Kidney (tissue), 14 donors: ENCODE data around the gene PTGIS. TPM values are rescaled to one million over a fixed set of nuclear protein-coding genes. Genes with fewer than 3 reads are reported as not detected.

Source experiments
- DNase-seq, 5 donors: peaks; one replicate each; pipeline ENCODE4 v3.0.0-alpha.2; 2013 to 2020
- FAIRE-seq: peaks from 2 replicates; lab custom pipeline; 2012; peaks lifted over from hg19 to GRCh38; lab: Jason Lieb, UNC
- H3K27ac ChIP-seq, 2 donors: one replicate each; pipeline ENCODE4 v1.7.0; 2013; ENCODE audit warnings: low read depth in 2 of 2, low read length in 2 of 2, inconsistent platforms in 1 of 2
- H3K27me3 ChIP-seq: one replicate; pipeline ENCODE4 v1.7.1; 2013; ENCODE audit warnings: low read length, inconsistent platforms; ENCODE audit not compliant: control insufficient read depth, insufficient read depth
- H3K36me3 ChIP-seq, 3 donors: one replicate each; pipeline versions ENCODE4 v1.7.0 to v1.7.1; 2013; ENCODE audit warnings: low read length in 3 of 3, control low read depth in 1 of 3, inconsistent platforms in 1 of 3; ENCODE audit not compliant: insufficient read depth in 3 of 3, control insufficient read depth in 2 of 3
- H3K4me1 ChIP-seq, 3 donors: one replicate each; pipeline versions ENCODE4 v1.7.0 to v1.7.1; 2013; ENCODE audit warnings: low read length in 3 of 3, inconsistent platforms in 1 of 3, low read depth in 1 of 3; ENCODE audit not compliant: control insufficient read depth in 2 of 3, insufficient read depth in 2 of 3
- H3K4me3 ChIP-seq, 3 donors: one replicate each; pipeline versions ENCODE4 v1.7.0 to v1.8.1; 2013; ENCODE audit warnings: low read length in 3 of 3, control low read depth in 1 of 3, inconsistent platforms in 1 of 3
- H3K9ac ChIP-seq, 3 donors: one replicate each; pipeline versions ENCODE4 v1.7.0 to v1.7.1; 2013; ENCODE audit warnings: low read length in 3 of 3, control low read depth in 1 of 3, inconsistent platforms in 1 of 3
- H3K9me3 ChIP-seq, 3 donors: one replicate each; pipeline versions ENCODE4 v1.7.0 to v1.7.1; 2013; ENCODE audit warnings: low read length in 3 of 3, control low read depth in 1 of 3, inconsistent platforms in 1 of 3; ENCODE audit not compliant: control insufficient read depth in 2 of 3, insufficient read depth in 1 of 3
- intact Hi-C: fragments of 100-400 bp; cut with DNase I; formaldehyde crosslinking; loops from one replicate; pipeline ENCODE4 v1.11.1; 2022
- polyA plus RNA-seq: library from polyadenylated mRNA; stranded (reverse); fragments of 350-450 nt; fragmentation: Illumina TruSeq; extraction: RNeasy Lipid Tissue Mini Kit (QIAGEN cat#74804); gene quantifications from one replicate; pipeline ENCODE4 v1.2.3, GENCODE V29; 2014; ENCODE audit warnings: low read depth, low replicate concordance; ENCODE audit not compliant: insufficient read depth
- total RNA-seq: library from RNA; stranded (reverse); fragmentation: NEBNext Ultra II Directional; extraction: Animal tissue kit (Norgen Biotek cat#: 25700); gene quantifications from one replicate; pipeline ENCODE4 v1.2.1, GENCODE V29; 2021
- TF ChIP-seq, protein P1 (sequence below): IDR thresholded peaks from 3 replicates; pipeline ENCODE4 v1.5.1; 2012; ENCODE audit warnings: mild to moderate bottlenecking, moderate library complexity, borderline replicate concordance; ENCODE audit not compliant: insufficient read depth; ENCODE audit errors: extremely low read depth
- donor health status: control.
- donor health status: control.
- donor health status: control.
- donor health status: control.
- donor health status: control.
- donor health status: DM: yes; HTN: yes; CAD: no.
- donor health status: Normal renal cell carcinoma (clear cell type).

PTGIS gene
- total and polyA plus RNA-seq, 2 donors from 2014 or later = 3.1 to 24.1 TPM

DNA sequence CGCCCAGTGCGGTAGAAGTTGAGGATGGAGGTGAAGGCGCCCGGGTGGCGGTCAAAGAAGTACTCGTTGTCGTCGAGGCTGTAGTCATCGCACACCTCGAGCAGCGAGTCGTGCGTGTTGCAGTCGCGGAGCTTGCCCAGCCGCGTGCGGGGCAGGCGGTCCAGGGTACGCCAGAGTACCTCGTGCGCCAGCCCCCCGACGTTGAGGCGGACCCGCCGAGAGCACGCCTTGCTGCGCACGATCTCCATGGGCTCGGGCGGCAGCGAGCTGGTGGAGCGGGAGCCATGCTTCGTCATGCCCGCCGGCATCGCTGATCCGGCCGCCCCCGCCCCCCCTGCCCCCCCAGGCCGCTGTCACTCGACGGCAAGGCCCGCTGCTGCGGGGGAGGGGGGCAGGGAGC is 85.8 kb downstream of the PTGIS start:
- DNase-seq (peak in 1 of 5 donors; percentile 68), FAIRE-seq (no peak)
- intact Hi-C loops = no loop called here
- Histone ChIP-seq H3K4me3 (no peak overlapping the region), H3K27me3 (no peaks in the 10 kb centered on the region), H3K4me1 (peaks cover 0 to 3% (median 0%) of the 10 kb centered on the region in 3 donors), H3K9ac (no peak overlapping the region), H3K9me3 (no peaks in the 10 kb centered on the region), H3K36me3 (no peaks in the 10 kb centered on the region), H3K27ac (no peak overlapping the region)
- TF ChIP-seq, protein P1, sequence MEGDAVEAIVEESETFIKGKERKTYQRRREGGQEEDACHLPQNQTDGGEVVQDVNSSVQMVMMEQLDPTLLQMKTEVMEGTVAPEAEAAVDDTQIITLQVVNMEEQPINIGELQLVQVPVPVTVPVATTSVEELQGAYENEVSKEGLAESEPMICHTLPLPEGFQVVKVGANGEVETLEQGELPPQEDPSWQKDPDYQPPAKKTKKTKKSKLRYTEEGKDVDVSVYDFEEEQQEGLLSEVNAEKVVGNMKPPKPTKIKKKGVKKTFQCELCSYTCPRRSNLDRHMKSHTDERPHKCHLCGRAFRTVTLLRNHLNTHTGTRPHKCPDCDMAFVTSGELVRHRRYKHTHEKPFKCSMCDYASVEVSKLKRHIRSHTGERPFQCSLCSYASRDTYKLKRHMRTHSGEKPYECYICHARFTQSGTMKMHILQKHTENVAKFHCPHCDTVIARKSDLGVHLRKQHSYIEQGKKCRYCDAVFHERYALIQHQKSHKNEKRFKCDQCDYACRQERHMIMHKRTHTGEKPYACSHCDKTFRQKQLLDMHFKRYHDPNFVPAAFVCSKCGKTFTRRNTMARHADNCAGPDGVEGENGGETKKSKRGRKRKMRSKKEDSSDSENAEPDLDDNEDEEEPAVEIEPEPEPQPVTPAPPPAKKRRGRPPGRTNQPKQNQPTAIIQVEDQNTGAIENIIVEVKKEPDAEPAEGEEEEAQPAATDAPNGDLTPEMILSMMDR = no peak

DNA sequence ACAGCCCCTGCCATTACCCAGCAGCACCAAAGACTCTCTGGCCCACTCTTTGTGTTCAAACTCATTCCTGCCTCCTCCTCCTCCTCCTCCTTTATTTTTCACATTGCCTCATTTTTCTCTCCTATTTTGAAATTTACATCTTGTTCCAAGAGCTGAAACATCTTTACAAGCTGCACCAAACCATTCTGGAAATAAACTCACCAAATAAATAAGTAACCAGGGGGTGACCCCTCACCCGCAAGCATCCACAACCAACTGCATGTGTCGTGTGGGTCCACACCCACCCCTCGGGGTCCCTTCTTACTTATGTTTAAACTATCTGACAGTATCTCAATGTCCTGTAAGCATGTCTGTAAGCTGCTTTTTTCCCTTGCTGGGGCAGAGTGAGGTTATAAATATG is 86.8 kb downstream of the PTGIS start:
- no peaks in the 10 kb centered on the region for H3K27me3 ChIP-seq
- H3K9me3 ChIP-seq = no peaks in the 10 kb centered on the region
- no peak overlapping the region for H3K27ac ChIP-seq
- FAIRE-seq (no peak), DNase-seq (no peak)
- H3K9ac ChIP-seq = no peak overlapping the region
- peaks cover 0 to 3% (median 0%) of the 10 kb centered on the region in 3 donors for H3K4me1 ChIP-seq
- TF ChIP-seq, protein P1 = no peak
- H3K4me3 ChIP-seq = no peak overlapping the region
- intact Hi-C loops = no loop called here
- H3K36me3 ChIP-seq = no peaks in the 10 kb centered on the region

DNA sequence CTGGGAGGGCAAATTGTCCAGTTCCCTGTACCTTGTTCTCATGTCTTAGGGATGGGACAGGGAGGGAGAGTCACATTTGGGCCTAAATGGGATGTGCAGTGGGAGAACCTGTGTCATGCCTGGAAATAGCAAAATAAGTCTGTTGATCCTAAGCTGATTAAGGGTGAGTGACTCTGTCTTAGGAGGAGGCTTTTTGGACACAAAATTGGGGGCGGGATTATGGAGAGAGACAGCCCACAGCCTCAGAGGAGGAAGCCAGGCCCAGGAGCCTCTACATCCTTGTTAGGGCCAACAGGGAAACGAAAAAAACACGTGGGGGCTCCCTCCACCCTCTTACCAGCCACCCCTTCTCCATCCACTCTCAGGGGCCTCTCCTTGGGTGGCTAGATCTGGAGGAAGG is 87.7 kb downstream of the PTGIS start:
- Histone ChIP-seq H3K27ac (no peak overlapping the region), H3K4me3 (no peak overlapping the region), H3K36me3 (no peaks in the 10 kb centered on the region), H3K27me3 (no peaks in the 10 kb centered on the region), H3K9ac (no peak overlapping the region), H3K4me1 (peaks cover 0 to 3% (median 0%) of the 10 kb centered on the region in 3 donors), H3K9me3 (no peaks in the 10 kb centered on the region)
- FAIRE-seq (no peak), DNase-seq (no peak)
- intact Hi-C loops = no loop called here
- TF ChIP-seq, protein P1 = no peak

DNA sequence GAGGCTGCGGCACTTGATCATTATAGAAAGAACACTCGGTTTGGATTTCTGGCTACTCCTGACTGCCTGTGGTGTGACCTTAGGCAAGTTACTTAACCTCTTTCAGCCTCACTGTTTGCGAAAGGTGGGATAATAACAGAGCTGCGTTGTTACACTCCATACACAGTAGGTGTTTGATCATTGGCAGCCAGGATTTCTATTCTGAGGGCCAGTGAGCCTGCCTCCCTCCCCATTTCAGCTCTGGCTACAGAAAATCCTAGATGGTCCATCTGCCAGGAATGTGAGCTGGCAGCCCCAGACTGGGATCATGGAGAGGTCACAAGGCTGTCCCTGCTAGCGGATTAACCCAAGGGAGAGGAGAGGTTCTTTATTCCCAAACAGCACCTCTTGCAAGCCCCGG is 88.2 kb downstream of the PTGIS start:
- Histone ChIP-seq H3K4me3 (no peak overlapping the region), H3K4me1 (peaks cover 0 to 3% (median 0%) of the 10 kb centered on the region in 3 donors), H3K27me3 (no peaks in the 10 kb centered on the region), H3K9ac (no peak overlapping the region), H3K9me3 (no peaks in the 10 kb centered on the region), H3K27ac (no peak overlapping the region), H3K36me3 (no peaks in the 10 kb centered on the region)
- FAIRE-seq = no peak
- TF ChIP-seq, protein P1 = no peak
- intact Hi-C loops = no loop called here
- DNase-seq = no peak
